ENCODE data around the gene RNF207.
A peak's percentile ranks its signal among the peaks of the same experiment; 100 is the strongest.

Gene RNF207

DNA sequence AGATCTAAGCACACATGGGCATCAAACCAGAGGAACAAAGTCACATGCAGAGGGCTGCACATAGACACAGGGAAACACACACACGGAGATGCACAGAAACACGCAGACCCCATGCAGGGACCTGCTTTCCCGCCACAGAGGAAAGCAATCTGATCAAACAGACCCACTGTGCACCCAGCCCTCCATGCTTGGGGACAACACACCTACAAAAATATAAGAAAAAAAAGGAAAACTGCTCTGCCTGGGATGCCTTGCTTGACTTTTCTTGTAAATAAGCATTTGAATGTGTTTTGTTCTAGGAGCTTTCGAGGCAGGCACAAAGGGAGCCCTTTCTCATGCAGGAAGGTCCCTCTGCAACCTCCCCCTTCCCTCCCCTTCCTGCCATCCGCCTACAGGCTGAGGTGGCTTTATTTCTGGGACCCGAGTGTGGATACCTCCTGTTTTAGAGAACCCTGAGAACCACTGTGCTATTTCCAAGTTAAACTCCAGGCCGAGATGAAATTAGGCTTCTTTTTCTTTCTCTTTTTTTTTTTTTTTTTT is 33.4 kb downstream of the RNF207 start:
- DNase-seq, result no peak

DNA sequence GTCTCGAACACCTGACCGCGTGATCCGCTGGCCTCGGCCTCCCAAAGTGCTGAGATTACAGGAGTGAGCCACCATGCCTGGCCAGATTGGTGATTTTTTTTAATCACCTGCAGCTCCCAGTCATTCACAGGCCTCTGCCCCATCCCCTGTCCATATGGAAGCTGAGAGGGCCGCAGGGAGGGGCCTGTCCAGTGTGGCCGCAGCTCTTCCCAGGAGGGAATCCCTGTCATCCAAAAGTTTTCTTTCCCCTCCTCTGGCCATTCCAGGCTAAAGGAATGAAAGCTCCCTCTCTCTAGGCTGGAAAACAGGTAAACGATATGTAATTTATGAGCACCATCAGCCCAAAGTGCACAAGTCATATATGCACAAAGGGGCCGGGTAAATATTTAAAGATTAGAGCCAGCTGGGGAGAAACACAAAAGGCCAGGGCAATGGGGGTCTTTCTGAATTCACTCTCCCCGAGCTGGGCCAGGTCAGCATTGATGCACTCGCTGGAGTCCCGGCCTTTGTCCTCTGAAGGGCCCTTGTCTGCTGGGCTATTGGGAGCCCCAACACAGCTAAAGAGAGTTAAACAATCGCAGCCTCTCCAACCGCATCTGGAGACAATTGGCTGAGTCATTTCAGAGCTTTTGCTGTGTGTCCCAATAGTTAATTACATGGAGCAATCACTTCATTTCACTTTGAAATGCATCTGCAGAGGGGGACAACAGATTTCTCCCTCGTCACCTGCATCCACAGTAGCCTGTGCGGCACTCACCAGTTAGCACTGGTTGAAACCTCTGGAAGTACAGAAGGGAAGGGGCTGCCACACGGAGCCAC is 34.2 kb downstream of the RNF207 start:
- no peak for DNase-seq

DNA sequence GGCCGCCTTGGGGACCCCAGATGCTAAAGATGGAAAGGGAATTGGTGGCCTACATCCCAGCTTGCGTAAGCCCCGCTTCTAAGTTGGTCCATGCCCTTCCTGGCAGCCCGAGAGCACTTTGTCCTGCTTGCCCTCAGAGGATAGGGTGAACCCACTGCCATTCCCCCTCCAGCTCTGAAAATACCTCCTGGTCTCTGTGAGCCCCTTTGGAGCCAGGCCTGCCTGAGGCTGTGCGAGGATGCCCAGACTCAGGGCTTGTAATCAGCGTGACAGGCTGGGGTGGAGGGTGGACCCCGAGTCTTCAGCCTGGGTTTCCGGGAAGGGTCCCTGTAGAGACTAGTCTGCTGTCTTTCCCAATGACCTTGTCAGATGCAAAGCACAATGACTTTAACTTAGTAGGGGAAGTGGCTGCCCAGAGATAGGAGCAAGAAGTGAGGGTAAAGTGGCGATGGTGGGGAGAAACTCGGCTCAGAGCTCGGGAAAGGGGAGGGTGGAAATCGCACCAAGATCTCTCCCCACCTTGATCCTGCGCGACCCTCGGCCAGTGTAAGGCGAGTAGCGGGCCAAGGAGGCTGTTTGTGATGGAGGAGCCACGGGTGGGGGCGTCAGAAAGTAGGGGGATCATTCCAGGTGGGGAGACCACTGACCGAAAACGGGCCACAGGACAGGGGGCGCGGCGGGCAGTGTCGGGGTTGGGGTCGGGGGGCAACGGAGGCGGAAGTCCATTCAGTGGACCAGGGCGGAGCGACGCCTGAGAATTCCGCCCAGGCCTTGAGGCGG is 35.4 kb downstream of the RNF207 start:
- DNase-seq, result no peak

DNA sequence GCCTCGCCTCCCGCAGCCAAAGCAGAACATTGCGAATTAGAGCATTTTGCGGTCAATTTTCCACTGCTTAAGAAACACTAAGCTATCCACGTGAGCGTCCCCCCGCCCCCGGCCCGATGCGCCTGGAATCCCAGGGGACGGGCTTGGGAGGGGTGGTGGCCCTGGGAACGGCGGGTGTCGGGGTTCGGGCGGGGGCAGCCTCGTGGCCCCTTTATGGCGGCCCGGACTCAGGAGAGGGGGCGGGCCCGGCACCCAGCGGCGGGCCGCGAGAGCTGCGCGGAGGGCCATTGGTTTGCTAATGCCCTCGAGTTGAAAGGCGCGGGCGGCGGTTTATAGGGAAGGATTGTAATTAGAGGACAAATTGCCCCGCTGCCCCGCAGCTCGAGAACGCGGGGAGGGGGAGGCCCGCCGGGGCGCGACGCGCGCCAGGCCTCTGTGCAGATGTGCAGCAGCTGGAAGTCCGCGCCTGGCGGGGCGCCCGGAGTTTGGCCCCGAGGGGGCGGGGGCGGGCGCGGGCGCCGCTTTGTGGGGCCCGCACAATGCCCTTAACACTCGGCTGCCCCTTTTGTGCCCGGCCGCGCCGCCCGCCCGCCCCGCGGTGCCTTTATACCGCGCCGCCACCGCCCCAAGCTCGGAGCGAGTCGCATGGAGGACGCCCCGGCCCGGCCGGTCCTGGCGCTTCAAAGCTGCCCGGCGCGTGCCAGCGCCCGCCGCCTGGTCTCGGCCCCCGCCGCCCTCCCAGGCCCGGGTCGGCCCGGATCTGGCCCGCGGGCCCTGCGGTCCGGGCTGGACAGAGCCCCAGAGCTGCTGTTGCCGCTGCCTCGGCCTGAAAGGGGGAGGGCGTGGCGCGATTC is 36.2 kb downstream of the RNF207 start:
- no peak for DNase-seq

DNA sequence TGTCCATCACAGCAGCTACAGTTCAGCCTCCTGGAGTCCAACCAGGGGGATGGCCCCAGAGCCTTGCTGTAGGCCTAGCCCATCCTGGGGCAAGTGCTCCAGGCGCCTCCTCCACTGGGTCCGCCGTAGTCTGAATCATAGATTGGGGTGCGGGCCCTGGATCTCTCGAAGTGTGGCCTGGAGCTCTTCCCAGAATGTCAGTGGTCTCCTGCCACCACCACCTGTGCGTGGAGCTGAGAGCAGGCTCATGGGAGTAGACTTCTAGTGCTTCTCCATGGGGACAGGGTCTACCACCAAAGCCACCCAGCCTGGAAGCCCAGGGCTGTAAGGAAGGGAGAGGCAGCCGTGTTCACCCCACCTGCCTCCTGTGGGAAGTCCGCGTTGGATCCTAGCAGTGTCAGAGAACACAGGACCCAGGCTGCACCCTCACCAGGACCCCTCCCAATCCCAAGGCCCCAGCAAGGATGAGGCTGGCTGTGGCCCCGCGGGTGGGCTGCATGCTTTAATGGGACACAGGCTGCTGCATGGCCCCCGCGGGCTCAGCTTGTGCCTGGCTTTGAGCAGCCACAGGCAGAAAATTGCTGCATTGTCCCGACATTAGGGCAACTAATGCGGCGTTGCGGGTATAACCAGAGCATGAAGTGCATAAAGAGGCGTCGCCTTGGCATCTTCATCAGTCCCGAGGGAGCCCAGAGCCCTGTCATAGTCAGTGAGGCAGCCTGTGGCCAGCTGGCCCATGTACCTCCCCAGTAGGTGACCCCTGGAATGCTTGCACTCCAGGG is 37.3 kb downstream of the RNF207 start:
- no peak for DNase-seq

DNA sequence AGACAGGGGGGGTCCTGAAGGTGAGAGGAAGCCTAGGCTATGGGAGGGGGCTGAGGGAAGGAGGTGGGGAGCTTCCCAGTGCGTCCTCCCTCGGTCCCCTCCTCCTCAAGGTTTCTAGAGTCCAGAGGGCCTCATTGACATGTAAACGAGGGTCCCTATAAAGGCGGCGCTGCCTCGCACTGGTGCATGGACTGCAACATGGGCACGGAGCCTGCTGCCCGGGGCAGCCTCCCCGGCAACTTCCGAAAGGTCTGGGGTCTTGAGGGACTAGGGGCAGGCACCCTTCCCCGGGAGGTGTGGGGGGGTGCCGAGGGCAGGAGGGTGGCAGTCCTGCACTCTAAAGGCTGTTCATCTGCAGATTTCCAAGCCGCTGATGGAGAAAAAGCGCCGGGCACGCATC is 38.1 kb downstream of the RNF207 start, which contains the start of gene HES3:
HES3 (plus strand) TSS at position 187 of the 400 bp plus-strand sequence; CDS start at position 374, 187 bp downstream.
- no peak for DNase-seq

DNA sequence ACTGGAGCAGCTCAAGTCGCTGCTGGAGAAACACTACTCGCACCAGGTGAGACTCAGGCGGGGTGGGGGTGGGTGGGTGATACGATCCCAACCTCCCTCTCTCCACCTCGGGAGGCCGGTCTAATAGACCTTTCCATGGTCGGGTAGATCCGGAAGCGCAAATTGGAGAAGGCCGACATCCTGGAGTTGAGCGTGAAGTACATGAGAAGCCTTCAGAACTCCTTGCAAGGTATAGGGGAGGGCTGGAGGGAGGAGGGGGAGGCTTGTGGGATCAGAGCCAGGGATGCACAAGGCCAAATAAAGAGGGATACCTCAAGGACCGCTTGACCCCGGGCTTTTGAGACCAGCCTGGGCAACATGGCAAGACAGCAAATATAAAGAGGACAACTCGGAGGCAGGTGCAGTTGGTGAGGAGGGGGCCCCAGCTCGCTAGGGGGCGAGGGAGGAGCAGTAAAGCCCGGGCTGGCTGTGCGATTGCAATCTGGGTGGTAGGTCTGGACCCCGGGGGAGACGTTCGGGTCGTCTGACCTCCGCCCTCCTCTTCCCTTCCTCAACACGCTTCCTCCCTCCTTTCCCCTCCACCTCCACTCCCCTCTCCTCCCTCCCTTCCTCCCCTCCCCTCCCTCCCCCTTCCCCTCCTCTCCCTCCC is 38.6 kb downstream of the RNF207 start:
- no peak for DNase-seq

DNA sequence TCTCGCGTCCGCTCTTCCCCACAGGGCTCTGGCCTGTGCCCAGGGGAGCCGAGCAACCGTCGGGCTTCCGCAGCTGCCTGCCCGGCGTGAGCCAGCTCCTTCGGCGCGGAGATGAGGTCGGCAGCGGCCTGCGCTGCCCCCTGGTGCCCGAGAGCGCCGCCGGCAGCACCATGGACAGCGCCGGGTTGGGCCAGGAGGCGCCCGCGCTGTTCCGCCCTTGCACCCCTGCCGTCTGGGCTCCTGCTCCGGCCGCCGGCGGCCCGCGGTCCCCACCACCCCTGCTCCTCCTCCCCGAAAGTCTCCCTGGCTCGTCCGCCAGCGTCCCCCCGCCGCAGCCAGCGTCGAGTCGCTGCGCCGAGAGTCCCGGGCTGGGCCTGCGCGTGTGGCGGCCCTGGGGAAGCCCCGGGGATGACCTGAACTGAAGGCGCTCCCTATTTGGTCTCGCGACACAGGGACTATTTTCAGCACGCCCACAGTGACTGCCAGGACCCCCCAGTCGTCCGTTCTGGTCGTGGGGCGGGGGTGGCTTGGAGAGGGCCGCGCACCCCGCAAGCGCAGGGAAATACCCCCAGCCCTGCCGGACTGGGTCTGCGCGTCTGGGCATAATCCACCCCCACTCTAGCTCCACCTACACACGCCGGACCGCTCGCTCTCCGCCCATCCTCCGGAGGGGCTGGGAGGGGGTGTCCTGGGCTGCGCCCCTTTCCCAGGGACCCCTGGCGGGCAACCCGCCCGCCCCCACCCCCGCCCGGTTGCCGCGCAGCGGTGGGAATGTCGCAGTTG is 39.4 kb downstream of the RNF207 start:
- peak; percentile 42 to 71 (median 56) for DNase-seq

DNA sequence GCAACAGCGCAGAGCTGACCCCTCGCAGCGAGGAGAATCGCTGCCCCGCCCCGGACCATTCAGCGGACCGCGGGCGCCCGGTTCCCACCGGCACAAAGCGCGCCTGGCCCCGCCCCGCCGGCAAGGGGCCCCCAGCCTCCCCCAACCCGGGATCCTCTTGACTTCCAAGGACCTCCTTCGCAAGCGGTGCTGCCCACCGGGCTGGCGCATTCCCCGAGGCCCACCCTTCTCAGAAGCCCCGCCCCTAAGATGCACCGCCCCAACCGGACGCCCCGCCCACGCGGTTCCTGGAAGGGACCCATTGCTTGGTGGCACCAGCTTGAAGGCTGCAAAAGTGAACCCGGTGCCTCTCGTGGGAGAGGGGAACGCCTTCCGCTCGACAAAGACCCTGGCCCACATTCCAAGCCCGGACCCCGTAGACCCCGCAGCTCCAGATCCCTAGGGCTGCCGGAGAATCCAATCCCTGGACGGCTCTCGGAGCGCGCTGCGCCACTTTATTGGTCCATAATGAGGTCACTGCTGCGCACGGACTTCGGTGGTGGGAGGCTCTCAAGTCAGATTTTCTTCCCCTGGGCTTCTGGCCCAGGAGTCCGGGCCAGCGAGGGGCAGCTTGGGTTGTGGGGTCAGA is 40.1 kb downstream of the RNF207 start:
- peak in 1 of 4 experiments; percentile 10 for DNase-seq

DNA sequence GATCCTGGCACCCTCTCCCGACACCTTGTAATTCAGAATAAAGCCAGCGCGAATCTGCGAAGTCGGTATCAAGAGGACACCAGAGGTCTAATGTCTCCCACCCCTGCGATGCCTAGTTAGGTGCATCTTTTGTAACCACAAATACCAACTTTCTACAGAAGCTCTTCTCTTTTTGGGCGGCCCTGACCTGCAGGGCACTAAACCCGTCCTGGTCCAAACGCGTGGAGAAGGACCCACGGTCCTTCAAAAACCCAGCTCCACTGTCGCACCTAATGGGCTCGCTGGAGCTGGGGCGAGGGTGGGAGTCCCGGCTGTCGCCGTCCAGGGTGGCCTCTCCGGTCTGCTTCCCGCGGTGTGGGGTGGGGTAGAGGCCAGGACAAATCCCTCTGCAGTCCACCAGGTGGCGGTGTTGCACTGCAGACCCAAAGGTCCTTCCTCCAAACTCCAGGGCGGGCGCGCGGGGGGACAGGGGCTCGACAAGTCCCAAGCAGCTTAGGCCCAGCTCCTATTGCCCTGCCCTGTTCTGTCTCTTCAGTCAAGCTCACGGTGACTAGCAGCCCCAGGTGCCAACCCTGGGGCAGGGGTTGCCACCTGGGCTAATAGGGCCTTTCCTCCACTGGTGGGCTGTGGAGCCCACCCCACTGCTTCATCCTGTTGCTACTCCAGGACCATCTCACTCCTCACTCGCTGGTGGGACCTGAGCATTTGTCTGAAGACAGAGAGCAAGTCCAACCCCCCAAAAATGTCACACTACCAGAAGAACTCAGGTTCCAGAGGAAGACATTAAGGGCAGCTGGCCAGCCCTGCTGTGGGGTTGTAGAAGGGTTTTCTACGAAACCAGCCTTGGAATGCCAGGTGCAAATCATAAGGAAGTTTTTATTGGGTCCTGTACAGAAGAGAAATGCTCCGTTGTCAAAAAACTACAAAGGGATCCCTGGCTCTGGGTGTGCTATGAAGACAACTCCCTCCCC is 40.9 kb downstream of the RNF207 start:
- DNase-seq, result peak; percentile 38 to 76 (median 68)

DNA sequence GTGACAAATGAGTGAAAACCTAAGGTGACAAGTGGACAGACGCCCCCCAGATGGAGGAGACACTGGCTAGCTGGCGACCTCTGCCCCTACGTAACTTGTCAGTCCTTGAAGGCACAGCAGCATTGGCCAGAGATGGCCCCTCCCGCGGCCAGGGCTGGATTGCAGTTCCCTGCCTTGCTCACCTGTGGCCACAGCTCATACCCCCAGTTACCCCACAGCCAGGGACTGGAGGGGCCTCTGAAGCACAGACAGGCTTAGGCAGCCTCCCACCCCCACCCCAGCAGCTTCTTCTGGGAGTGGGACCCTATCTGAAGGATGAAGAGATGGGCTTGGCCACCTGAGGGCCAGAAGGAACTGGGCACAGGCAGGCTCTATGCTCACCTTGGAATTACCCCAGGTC is 41.7 kb downstream of the RNF207 start:
- DNase-seq, result no peak

DNA sequence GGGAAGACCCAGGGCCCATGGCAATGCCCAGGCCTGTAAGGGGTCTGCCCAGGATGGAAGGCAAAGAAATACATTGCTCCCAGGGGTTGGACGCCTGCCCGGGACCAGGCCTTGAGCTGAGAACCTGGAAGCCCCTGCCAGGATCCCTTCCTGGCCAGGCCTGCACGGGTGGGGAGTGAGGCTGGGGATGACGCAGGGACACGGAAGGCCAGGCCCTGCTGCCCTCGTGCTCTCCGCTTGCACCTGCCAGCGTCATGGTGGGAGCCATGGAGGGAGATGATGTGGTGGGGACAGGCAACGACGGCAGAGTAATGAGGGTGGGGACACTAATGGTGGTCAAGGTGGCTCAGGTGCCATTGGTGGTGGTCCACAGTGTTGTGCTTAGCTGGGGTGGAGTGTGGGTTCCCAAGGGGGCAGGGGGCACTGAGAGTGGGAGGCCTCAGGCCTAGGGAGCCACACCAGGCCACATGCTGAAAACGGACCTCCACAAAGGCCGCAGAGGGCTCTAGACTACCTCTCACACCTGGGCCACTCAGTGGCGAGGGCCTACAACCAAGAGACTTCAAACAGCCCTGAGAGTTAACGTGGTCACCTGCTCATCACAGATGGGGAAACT is 42.4 kb downstream of the RNF207 start:
- no peak for DNase-seq

DNA sequence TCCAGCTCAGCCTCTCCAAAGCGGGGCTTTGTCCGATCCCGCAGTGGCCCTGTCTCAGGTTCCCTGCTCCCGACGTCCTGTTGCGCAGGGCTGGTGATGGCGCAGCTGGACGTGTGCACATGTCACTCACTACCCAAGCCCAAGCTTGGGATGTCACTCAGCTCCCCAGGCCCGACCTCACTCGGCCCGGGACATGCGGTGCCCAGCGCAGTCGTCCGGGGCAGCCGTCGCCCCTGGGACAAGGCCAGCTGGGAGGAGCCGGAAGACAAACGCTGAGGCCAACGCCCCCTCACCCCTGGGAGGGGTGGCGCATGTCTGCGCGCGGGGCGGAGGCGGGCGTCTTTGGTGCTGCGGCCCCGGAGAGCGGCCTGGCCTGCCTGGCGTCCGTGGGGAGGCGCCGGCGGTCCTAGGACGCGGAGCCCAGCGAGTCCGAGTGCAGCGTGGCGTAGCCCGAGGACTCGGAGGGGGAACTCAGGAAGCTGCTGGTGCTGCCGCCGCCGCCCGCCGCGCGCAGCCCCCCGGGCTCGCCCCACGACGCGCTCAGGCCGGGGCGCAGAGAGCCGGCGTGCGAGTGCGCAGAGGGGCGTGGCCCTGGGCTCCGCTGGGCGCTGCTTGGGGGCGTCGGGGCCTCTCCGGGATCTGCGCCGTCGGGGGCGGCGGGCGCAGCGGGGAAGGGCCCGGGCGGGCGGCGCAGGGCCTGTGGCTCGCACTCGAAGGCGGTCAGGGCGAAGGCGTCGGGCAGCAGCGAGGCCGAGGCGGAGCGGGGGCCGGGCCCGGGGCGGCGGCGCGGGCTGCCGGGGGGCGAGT is 43.2 kb downstream of the RNF207 start:
- no peak for DNase-seq

DNA sequence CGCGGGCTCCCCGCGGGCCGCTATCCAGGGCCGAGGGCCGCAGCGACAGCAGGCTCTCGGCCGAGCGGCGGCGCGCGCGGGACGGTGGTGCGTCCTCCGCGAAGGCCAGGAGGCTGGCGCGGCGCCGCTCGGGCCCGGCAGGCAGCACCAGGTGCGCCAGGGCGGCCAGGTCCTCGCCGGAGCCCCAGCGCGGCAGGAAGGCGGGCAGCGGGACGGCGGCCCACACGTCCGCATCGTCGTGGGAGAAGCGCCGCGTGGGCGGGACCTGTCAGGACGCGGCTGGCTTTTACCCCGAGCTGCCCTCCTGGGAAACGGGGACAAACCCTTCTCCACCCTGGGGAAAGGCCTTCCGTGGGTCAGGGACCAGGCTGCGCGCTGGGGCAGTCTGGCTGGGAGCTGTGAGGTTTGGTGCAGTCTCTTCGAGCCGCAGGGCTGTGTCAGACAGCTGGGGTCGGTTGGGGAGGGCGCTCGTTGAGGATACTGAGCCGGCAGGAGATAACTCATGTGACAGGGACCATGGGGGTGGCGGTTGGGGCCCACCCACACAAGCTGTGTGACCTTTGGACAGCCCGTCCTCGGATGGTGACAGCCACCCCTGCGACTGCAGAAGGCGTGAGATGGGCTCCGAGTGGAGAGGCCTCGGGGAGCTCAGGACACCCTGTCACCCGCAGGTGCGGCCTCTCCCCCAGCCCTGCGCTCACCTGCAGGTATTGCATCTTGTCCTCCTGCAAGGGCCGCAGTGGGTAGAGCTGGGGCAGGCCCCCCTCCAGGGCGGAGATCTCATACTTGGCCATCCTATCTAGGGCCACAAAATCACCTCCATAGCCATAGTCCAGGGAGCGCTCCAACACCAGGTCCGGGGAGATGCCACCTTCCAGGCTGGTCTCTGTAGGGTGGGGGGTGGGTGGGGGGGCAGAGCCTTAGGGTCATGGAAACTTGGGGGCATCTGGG is 44.1 kb downstream of the RNF207 start:
- no peak for DNase-seq

DNA sequence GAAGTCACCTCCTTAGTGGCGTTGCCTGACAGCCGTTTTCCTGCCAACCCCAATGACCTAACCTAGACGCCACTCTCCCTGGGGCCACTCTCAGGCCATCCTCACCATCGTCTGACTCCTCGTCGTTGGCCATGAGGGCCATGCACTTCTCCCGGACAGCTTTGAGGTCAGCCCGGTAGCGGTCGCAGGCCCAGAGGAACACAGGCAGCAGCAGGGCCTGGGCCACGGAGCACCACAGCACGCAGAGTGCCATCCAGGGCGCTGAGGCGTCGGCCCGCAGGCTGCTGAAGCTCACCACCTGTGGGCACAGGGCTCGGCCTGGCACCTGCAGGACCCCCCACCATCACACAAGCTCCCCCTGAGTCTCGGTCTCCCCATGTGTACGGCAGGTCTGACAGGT is 45.3 kb downstream of the RNF207 start:
- no peak for DNase-seq

DNA sequence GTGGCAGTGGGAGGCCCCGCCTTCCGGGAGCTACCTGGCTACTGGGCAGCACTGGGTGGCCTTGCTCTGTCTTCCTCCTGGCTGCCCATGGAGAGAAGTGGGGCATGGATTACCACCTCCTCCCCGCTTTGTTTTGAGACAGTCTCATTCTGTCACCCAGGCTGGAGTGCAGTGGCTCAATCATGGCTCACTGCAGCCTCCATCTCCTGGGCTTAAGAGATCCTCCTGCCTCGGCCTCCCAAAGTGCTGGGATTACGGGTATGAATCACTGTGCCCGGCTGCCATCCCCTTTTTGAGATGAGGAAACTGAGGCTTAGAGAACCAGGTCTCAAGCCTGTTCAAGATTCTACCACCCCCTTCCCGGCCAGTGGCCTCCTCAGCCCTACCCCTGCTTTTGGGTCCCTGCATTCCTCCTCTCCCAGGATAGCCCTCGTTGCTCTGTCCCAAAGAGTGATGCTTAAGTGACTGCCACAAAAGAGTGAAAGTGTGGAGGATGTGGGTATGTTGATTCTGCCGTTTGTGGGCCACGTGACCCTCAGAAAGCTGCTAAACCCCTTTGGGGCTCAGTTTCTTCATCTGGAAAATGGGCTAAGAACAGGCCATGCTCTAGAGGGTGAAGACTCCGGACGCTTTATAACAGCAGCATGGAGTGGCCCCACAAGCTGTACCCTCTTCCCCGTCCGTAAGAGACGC is 45.9 kb downstream of the RNF207 start:
- no peak for DNase-seq

All from activated naive CD4-positive, alpha-beta T cell (primary cell).